RKO (cell line): ENCODE data around the gene ESD.

Experiments used
- DNase-seq: peaks from one replicate; pipeline ENCODE4 v3.0.0-alpha.2; 2016; ENCODE audit warnings: low spot score

Gene ESD

GRCh38 chr13:46745706-46746105, 51.3 kb downstream of the ESD start:
- no peak for DNase-seq

GRCh38 chr13:46745062-46745461, 51.9 kb downstream of the ESD start:
- DNase-seq = no peak

GRCh38 chr13:46743191-46743590, 53.8 kb downstream of the ESD start:
- DNase-seq = no peak

- DNase-seq = peak; percentile 16
Measured at GRCh38 chr13:46739447-46740098, 57.4 kb downstream of the ESD start.

GRCh38 chr13:46738766-46739165, 58.2 kb downstream of the ESD start:
- no peak for DNase-seq

GRCh38 chr13:46738055-46738454, 58.9 kb downstream of the ESD start:
- DNase-seq = no peak

- DNase-seq = no peak
Measured at GRCh38 chr13:46736541-46737310, 60.2 kb downstream of the ESD start.

GRCh38 chr13:46735425-46735824, 61.5 kb downstream of the ESD start:
- DNase-seq = no peak

- no peak for DNase-seq
Measured at GRCh38 chr13:46731535-46731934, 65.4 kb downstream of the ESD start.

GRCh38 chr13:46728777-46729176, 68.2 kb downstream of the ESD start:
- DNase-seq = peak; percentile 32

GRCh38 chr13:46726347-46726746, 70.6 kb downstream of the ESD start:
- no peak for DNase-seq
